MM.1S (cell line): Measurements from ENCODE around the gene AP2A1.

Experiments used
- CTCF ChIP-seq: fragments of 300-600 bp; sonication (generic); IDR thresholded peaks from 2 replicates; pipeline ENCODE4 v1.5.1; 2016; ENCODE audit warnings: antibody characterized with exemption, low read length, mixed read lengths
- EZH2 ChIP-seq: fragments of 300-600 bp; sonication (generic); optimal IDR thresholded peaks from 2 replicates; pipeline ENCODE3; 2017; ENCODE audit warnings: low read depth, mild to moderate bottlenecking, antibody characterized with exemption, low read length, mixed read lengths

GRCh38 chr19:49847731-49848696 is 81.2 kb downstream of the AP2A1 start:
- TF ChIP-seq CTCF (no peak), EZH2 (no peak)
